Keratinocyte (primary cell): ENCODE data around the gene FOXD3. TPM values are rescaled to one million over a fixed set of nuclear protein-coding genes. Genes with fewer than 3 reads are reported as not detected.

ENCODE experiments used
- DNase-seq: peaks from one replicate; pipeline ENCODE4 v3.0.0-alpha.2; 2011; ENCODE audit warnings: low read depth, missing footprints, low spot score
- FAIRE-seq: peaks from 2 replicates; lab custom pipeline; 2011; peaks lifted over from hg19 to GRCh38; lab: Jason Lieb, UNC
- H2AFZ ChIP-seq: 2 replicates; pipeline ENCODE4 v1.6.0; 2012; ENCODE audit warnings: low read length, control low read depth, inconsistent platforms; ENCODE audit not compliant: control insufficient read depth
- H3K27ac ChIP-seq: 2 replicates; pipeline ENCODE4 v1.5.1; 2011; ENCODE audit warnings: low read length; ENCODE audit not compliant: control insufficient read depth, insufficient read depth
- H3K27me3 ChIP-seq: 3 replicates; pipeline ENCODE4 v1.6.0; 2011; ENCODE audit warnings: low read length; ENCODE audit not compliant: control insufficient read depth, insufficient read depth; ENCODE audit errors: extremely low read depth
- H3K36me3 ChIP-seq, 2 experiments: 2 replicates in 1 of 2; 3 replicates in 1 of 2; pipeline ENCODE4 v1.5.1; 2011; ENCODE audit warnings: low read length in 2 of 2, mild to moderate bottlenecking in 1 of 2; ENCODE audit not compliant: control insufficient read depth in 2 of 2, insufficient read depth in 2 of 2; ENCODE audit errors: extremely low read depth in 1 of 2
- H3K4me1 ChIP-seq: 3 replicates; pipeline ENCODE4 v1.5.1; 2011; ENCODE audit warnings: low read length; ENCODE audit not compliant: control insufficient read depth, insufficient read depth; ENCODE audit errors: extremely low read depth
- H3K4me2 ChIP-seq: 3 replicates; pipeline ENCODE4 v1.6.0; 2011; ENCODE audit warnings: low read depth, low read length; ENCODE audit not compliant: control insufficient read depth, insufficient read depth; ENCODE audit errors: extremely low read depth
- H3K4me3 ChIP-seq, 3 experiments: fragments of 200-600 bp in 1 of 3; sonication (generic) in 1 of 3; 2 replicates in 2 of 3; 3 replicates in 1 of 3; pipeline ENCODE4 v1.5.1; 2011 to 2016; ENCODE audit warnings: low read length in 3 of 3, mild to moderate bottlenecking in 3 of 3, control low read depth in 2 of 3, inconsistent platforms in 1 of 3, low read depth in 1 of 3, mixed read lengths in 1 of 3, mixed run types in 1 of 3, moderate library complexity in 1 of 3; ENCODE audit not compliant: control insufficient read depth in 2 of 3, insufficient read depth in 2 of 3; ENCODE audit errors: extremely low read depth in 1 of 3
- H3K79me2 ChIP-seq: 2 replicates; pipeline ENCODE4 v1.6.0; 2012; ENCODE audit warnings: low read length; ENCODE audit not compliant: control insufficient read depth, insufficient read depth
- H3K9ac ChIP-seq: 3 replicates; pipeline ENCODE4 v1.6.0; 2011; ENCODE audit warnings: low read length; ENCODE audit not compliant: control insufficient read depth, insufficient read depth; ENCODE audit errors: extremely low read depth
- H3K9me1 ChIP-seq: 3 replicates; pipeline ENCODE4 v1.6.0; 2011; ENCODE audit warnings: low read length; ENCODE audit not compliant: control insufficient read depth, insufficient read depth; ENCODE audit errors: extremely low read depth
- H3K9me3 ChIP-seq: 2 replicates; pipeline ENCODE4 v1.5.1; 2012; ENCODE audit warnings: low read depth, low read length; ENCODE audit not compliant: control insufficient read depth
- H4K20me1 ChIP-seq: 3 replicates; pipeline ENCODE4 v1.6.0; 2011; ENCODE audit warnings: low read length; ENCODE audit not compliant: control insufficient read depth, insufficient read depth; ENCODE audit errors: extremely low read depth
- CTCF ChIP-seq, 3 experiments: IDR thresholded peaks in 1 of 3; conservative IDR thresholded peaks in 1 of 3; optimal IDR thresholded peaks in 1 of 3; 2 replicates in 2 of 3; 3 replicates in 1 of 3; pipeline versions ENCODE3 to v1.5.1; 2011; ENCODE audit warnings: low read length in 3 of 3, mild to moderate bottlenecking in 3 of 3, moderate library complexity in 2 of 3, control low read depth in 1 of 3, inconsistent platforms in 1 of 3; ENCODE audit not compliant: insufficient read depth in 2 of 3; ENCODE audit errors: extremely low read depth in 1 of 3
- EZH2 ChIP-seq: IDR thresholded peaks from one replicate; pipeline ENCODE4 v1.6.1; 2012; ENCODE audit warnings: inconsistent platforms, mild to moderate bottlenecking, low read length, moderate library complexity
- dilution Hi-C: fragments of 300-500 bp; cut with MboI; formaldehyde crosslinking; loops from one replicate; pipeline ENCODE4 v1.7.0; 2020; ENCODE audit warnings: low sequenced_read_pairs; ENCODE audit not compliant: extremely low pct_ligation_motif_present
- polyA plus RNA-seq, 5 experiments: library from polyadenylated mRNA; depleted of rRNA in 3 of 5; stranded (reverse) in 3 of 5; stranded (forward) in 1 of 5; unstranded in 1 of 5; fragments of >200 nt; gene quantifications; 1 replicate in 1 of 5; 2 replicates in 3 of 5; 3 replicates in 1 of 5; pipeline versions ENCODE4 v1.2.1 to v1.2.3, GENCODE V29; 2011 to 2012; ENCODE audit warnings: missing spikeins in 2 of 5, low read depth in 1 of 5, low replicate concordance in 1 of 5

The FOXD3 gene
- polyA plus RNA-seq, 1 donor (not counting 4 experiments of a cell fraction or from before 2014, with no cell fraction given), result not detected

- DNase-seq, result no peak
- H3K9me3 ChIP-seq, result peaks cover 4% of the 10 kb centered on the region
- H3K4me1 ChIP-seq, result no peaks in the 10 kb centered on the region
- no peak overlapping the region for H3K27ac ChIP-seq
- peak overlapping the region; percentile 12 to 34 (median 22) for H3K4me3 ChIP-seq
- H3K79me2 ChIP-seq, result no peaks in the 10 kb centered on the region
- peak in 2 of 3 experiments; percentile 6 to 8 for TF ChIP-seq CTCF (optimal IDR thresholded peaks at IDR 0.05 in 1 of 3, IDR thresholded peaks at IDR 0.05 in 1 of 3, conservative IDR thresholded peaks at IDR 0.05 in 1 of 3; ENCODE audit: extremely low read depth in 1 of 3, insufficient read depth in 2 of 3, low read length in 3 of 3)
- peak; percentile 100 for TF ChIP-seq EZH2
- no peak for FAIRE-seq
- H3K36me3 ChIP-seq, result no peaks in the 10 kb centered on the region
- dilution Hi-C loops, result no loop called here
- peak overlapping the region; percentile 56 for H3K4me2 ChIP-seq
- no peak overlapping the region for H2AFZ ChIP-seq
- no peak overlapping the region for H3K9ac ChIP-seq
- peaks cover 94% of the 10 kb centered on the region for H3K27me3 ChIP-seq
- H3K9me1 ChIP-seq, result no peaks in the 10 kb centered on the region
- H4K20me1 ChIP-seq, result peaks cover 3% of the 10 kb centered on the region
Observed at GRCh38 chr1:63322944-63323864, 837 bp downstream of the FOXD3 start.

- Histone ChIP-seq H3K9me1 (no peaks in the 10 kb centered on the region), H2AFZ (no peak overlapping the region), H3K79me2 (no peaks in the 10 kb centered on the region), H3K27ac (no peak overlapping the region), H3K4me2 (peak overlapping the region; percentile 56), H4K20me1 (peaks cover 3% of the 10 kb centered on the region), H3K4me3 (no peak overlapping the region), H3K27me3 (peaks cover 94% of the 10 kb centered on the region), H3K4me1 (no peaks in the 10 kb centered on the region), H3K36me3 (no peaks in the 10 kb centered on the region), H3K9me3 (peaks cover 4% of the 10 kb centered on the region), H3K9ac (no peak overlapping the region)
- peak; percentile 95 for TF ChIP-seq EZH2
- no peak for TF ChIP-seq CTCF (optimal IDR thresholded peaks at IDR 0.05 in 1 of 3, IDR thresholded peaks at IDR 0.05 in 1 of 3, conservative IDR thresholded peaks at IDR 0.05 in 1 of 3; ENCODE audit: extremely low read depth in 1 of 3, insufficient read depth in 2 of 3, low read length in 3 of 3)
- dilution Hi-C loops, result no loop called here
- FAIRE-seq (no peak), DNase-seq (no peak)
Observed at GRCh38 chr1:63323865-63324778, 1.8 kb downstream of the FOXD3 start.
